H1 (cell line): Measurements from ENCODE around the gene DLX2. TPM values are rescaled to one million over a fixed set of nuclear protein-coding genes. Genes with fewer than 3 reads are reported as not detected.

ENCODE experiments used
- CTCF ChIA-PET: fragments of 300-600 bp; sonication (Branson Sonifier 250); formaldehyde crosslinking; loops from one replicate; lab custom pipeline; 2021; ENCODE audit not compliant: partially characterized antibody; lab: Charles Lee
- POLR2A ChIA-PET: fragments of 300-600 bp; sonication (Branson Sonifier 250); formaldehyde crosslinking; loops from one replicate; lab custom pipeline; 2021; ENCODE audit warnings: inconsistent platforms; ENCODE audit not compliant: partially characterized antibody; lab: Charles Lee
- DNase-seq, 2 experiments: peaks; one replicate each; pipeline versions ENCODE4 v3.0.0 to v3.0.0-alpha.2; 2010 to 2022; ENCODE audit warnings: low spot score in 2 of 2, low read depth in 1 of 2, mixed read lengths in 1 of 2
- FAIRE-seq: peaks from 2 replicates; lab custom pipeline; 2011; peaks lifted over from hg19 to GRCh38; lab: Jason Lieb, UNC
- H2AFZ ChIP-seq: 2 replicates; pipeline ENCODE4 v1.8.1; 2012; ENCODE audit warnings: low read length, inconsistent platforms
- H2AK5ac ChIP-seq: 2 replicates; pipeline ENCODE4 v1.6.1; 2013; ENCODE audit warnings: low read depth, low read length
- H2BK120ac ChIP-seq: replicated peaks from 2 replicates; pipeline ENCODE3; 2013; ENCODE audit warnings: low read depth, low read length, inconsistent platforms
- H2BK12ac ChIP-seq: 2 replicates; pipeline ENCODE4 v1.6.1; 2013; ENCODE audit warnings: low read depth, low read length
- H2BK15ac ChIP-seq: 2 replicates; pipeline ENCODE4 v1.6.1; 2013; ENCODE audit warnings: low read length
- H2BK20ac ChIP-seq: 2 replicates; pipeline ENCODE4 v1.6.1; 2013; ENCODE audit warnings: low read length
- H2BK5ac ChIP-seq: 2 replicates; pipeline ENCODE4 v1.6.1; 2013; ENCODE audit warnings: low read depth, low read length
- H3K14ac ChIP-seq: 2 replicates; pipeline ENCODE4 v1.6.1; 2013; ENCODE audit warnings: inconsistent platforms; ENCODE audit not compliant: insufficient read length
- H3K18ac ChIP-seq: 2 replicates; pipeline ENCODE4 v1.6.1; 2013; ENCODE audit warnings: low read length; ENCODE audit errors: extremely low read depth
- H3K23ac ChIP-seq: 2 replicates; pipeline ENCODE4 v1.6.1; 2013; ENCODE audit warnings: inconsistent platforms; ENCODE audit not compliant: insufficient read length
- H3K23me2 ChIP-seq: 2 replicates; pipeline ENCODE4 v1.6.1; 2013; ENCODE audit warnings: low read depth, low read length
- H3K27ac ChIP-seq: 2 replicates; pipeline ENCODE4 v1.6.1; 2011; ENCODE audit warnings: low read depth, low read length, inconsistent platforms
- H3K27me3 ChIP-seq, 4 experiments: replicated peaks in 1 of 4; 1 replicate in 1 of 4; 2 replicates in 3 of 4; pipeline versions ENCODE4 v1.6.1 to v1.8.1; 2011 to 2013; ENCODE audit warnings: low read length in 3 of 4, mild to moderate bottlenecking in 3 of 4, inconsistent platforms in 2 of 4, mixed read lengths in 2 of 4, moderate library complexity in 1 of 4; ENCODE audit not compliant: control insufficient read depth in 3 of 4, insufficient read depth in 3 of 4; ENCODE audit errors: extremely low read depth in 1 of 4
- H3K36me3 ChIP-seq, 4 experiments: 2 replicates each; pipeline versions ENCODE4 v1.6.1 to v1.8.1; 2011 to 2013; ENCODE audit warnings: mild to moderate bottlenecking in 4 of 4, low read length in 3 of 4, moderate library complexity in 2 of 4, control low read depth in 1 of 4, inconsistent platforms in 1 of 4; ENCODE audit not compliant: insufficient read depth in 4 of 4, control insufficient read depth in 2 of 4
- H3K4ac ChIP-seq: replicated peaks from 2 replicates; pipeline ENCODE3; 2013; ENCODE audit warnings: low read length, low read depth, mixed read lengths, inconsistent platforms; ENCODE audit not compliant: insufficient read length
- H3K4me1 ChIP-seq, 4 experiments: replicated peaks in 1 of 4; 1 replicate in 1 of 4; 2 replicates in 3 of 4; pipeline versions ENCODE4 v1.6.1 to v1.8.1; 2011 to 2013; ENCODE audit warnings: low read length in 3 of 4, inconsistent platforms in 2 of 4, mixed read lengths in 1 of 4; ENCODE audit not compliant: insufficient read depth in 4 of 4, control insufficient read depth in 3 of 4
- H3K4me2 ChIP-seq, 2 experiments: 2 replicates each; pipeline versions ENCODE4 v1.6.1 to v1.8.1; 2011 to 2013; ENCODE audit warnings: low read depth in 2 of 2, low read length in 2 of 2, control low read depth in 1 of 2, inconsistent platforms in 1 of 2, mild to moderate bottlenecking in 1 of 2; ENCODE audit not compliant: insufficient read depth in 1 of 2
- H3K4me3 ChIP-seq, 4 experiments: fragments of 200-600, 300-600 bp in 1 of 4; sonication (generic), shearing (Covaris generic), sonication (Bioruptor Twin) in 1 of 4; 2 replicates each; pipeline versions ENCODE4 v1.5.1 to v1.8.1; 2011 to 2016; ENCODE audit warnings: low read length in 4 of 4, low read depth in 3 of 4, control low read depth in 2 of 4, inconsistent platforms in 2 of 4, mild to moderate bottlenecking in 2 of 4, mixed read lengths in 1 of 4, moderate library complexity in 1 of 4; ENCODE audit not compliant: insufficient read depth in 2 of 4; ENCODE audit errors: extremely low read depth in 1 of 4
- H3K56ac ChIP-seq: replicated peaks from 2 replicates; pipeline ENCODE3; 2013; ENCODE audit warnings: low read depth, mild to moderate bottlenecking, mixed read lengths, low read length, inconsistent platforms; ENCODE audit not compliant: insufficient read length
- H3K79me1 ChIP-seq: 2 replicates; pipeline ENCODE4 v1.6.1; 2013; ENCODE audit warnings: low read depth, low read length, control low read depth
- H3K79me2 ChIP-seq, 2 experiments: 2 replicates each; pipeline versions ENCODE4 v1.6.1 to v1.8.1; 2012 to 2013; ENCODE audit warnings: low read length in 2 of 2, mild to moderate bottlenecking in 2 of 2, inconsistent platforms in 1 of 2; ENCODE audit not compliant: insufficient read depth in 2 of 2, control insufficient read depth in 1 of 2
- H3K9ac ChIP-seq, 4 experiments: replicated peaks in 1 of 4; 1 replicate in 1 of 4; 2 replicates in 3 of 4; pipeline versions ENCODE4 v1.6.1 to v1.8.1; 2011 to 2013; ENCODE audit warnings: low read depth in 3 of 4, low read length in 3 of 4, control low read depth in 2 of 4, mild to moderate bottlenecking in 2 of 4, moderate library complexity in 2 of 4, inconsistent platforms in 1 of 4; ENCODE audit errors: extremely low read depth in 1 of 4
- H3K9me3 ChIP-seq, 2 experiments: 2 replicates each; pipeline versions ENCODE4 v1.6.1 to v1.8.1; 2012 to 2013; ENCODE audit warnings: mild to moderate bottlenecking in 2 of 2, moderate library complexity in 2 of 2, control low read depth in 1 of 2, inconsistent platforms in 1 of 2, low read depth in 1 of 2, low read length in 1 of 2, mixed read lengths in 1 of 2; ENCODE audit not compliant: insufficient read depth in 2 of 2
- H4K20me1 ChIP-seq, 2 experiments: replicated peaks in 1 of 2; 2 replicates each; pipeline versions ENCODE3 to v1.8.1; 2011 to 2013; ENCODE audit warnings: inconsistent platforms in 2 of 2, low read length in 2 of 2, mild to moderate bottlenecking in 1 of 2; ENCODE audit not compliant: insufficient read depth in 2 of 2, control insufficient read depth in 1 of 2
- H4K5ac ChIP-seq: 2 replicates; pipeline ENCODE4 v1.6.1; 2013; ENCODE audit warnings: low read length, low read depth, mixed read lengths, inconsistent platforms; ENCODE audit not compliant: insufficient read length
- H4K8ac ChIP-seq: 2 replicates; pipeline ENCODE4 v1.8.0; 2013; ENCODE audit warnings: mild to moderate bottlenecking, moderate library complexity, low read length, inconsistent platforms; ENCODE audit not compliant: insufficient read depth; ENCODE audit errors: extremely low read depth
- H4K91ac ChIP-seq: replicated peaks from 2 replicates; pipeline ENCODE3; 2013; ENCODE audit warnings: low read length, mixed read lengths, inconsistent platforms; ENCODE audit not compliant: insufficient read length
- CTCF ChIP-seq, 3 experiments: IDR thresholded peaks; 1 replicate in 2 of 3; 2 replicates in 1 of 3; pipeline versions ENCODE4 v1.5.1 to v1.6.1; 2011; ENCODE audit warnings: low read length in 3 of 3, mild to moderate bottlenecking in 3 of 3, inconsistent platforms in 2 of 3, low read depth in 1 of 3, moderate library complexity in 1 of 3; ENCODE audit not compliant: insufficient read depth in 1 of 3; ENCODE audit errors: control extremely low read depth in 1 of 3
- GABPA ChIP-seq: IDR thresholded peaks from 2 replicates; pipeline ENCODE4 v1.6.1; 2011; ENCODE audit warnings: mild to moderate bottlenecking, low read length, moderate library complexity, borderline replicate concordance; ENCODE audit not compliant: insufficient read depth
- POLR2AphosphoS5 ChIP-seq: IDR thresholded peaks from 2 replicates; pipeline ENCODE4 v1.6.1; 2011; ENCODE audit warnings: low read depth, low read length
- RBBP5 ChIP-seq: IDR thresholded peaks from 2 replicates; pipeline ENCODE4 v1.7.1; 2012; ENCODE audit warnings: low read depth, mild to moderate bottlenecking, inconsistent platforms, low read length, moderate library complexity, borderline replicate concordance
- RFX5 ChIP-seq: IDR thresholded peaks from 2 replicates; pipeline ENCODE4 v1.6.1; 2011; ENCODE audit warnings: low read depth, low read length, improper control_type of control experiment, borderline replicate concordance
- SAP30 ChIP-seq: fragments of 300-600 bp; sonication (generic); IDR thresholded peaks from 2 replicates; pipeline ENCODE4 v1.7.1; 2012; ENCODE audit warnings: low read length, moderate library complexity, mild to moderate bottlenecking, inconsistent platforms; ENCODE audit not compliant: insufficient read depth, insufficient replicate concordance
- WGBS, 2 experiments: shearing (Covaris generic) in 1 of 2; methylation state at CpG; one replicate each; pipeline versions ENCODE4 v1.1.6 to v1.1.7; 2013 to 2015; ENCODE audit warnings: low lambda C conversion rate in 2 of 2, mixed read lengths in 2 of 2, inconsistent platforms in 1 of 2, low coverage in 1 of 2, missing lambda C conversion rate in 1 of 2; ENCODE audit not compliant: insufficient replicate concordance in 2 of 2, insufficient coverage in 1 of 2, insufficient read length in 1 of 2; ENCODE audit errors: extremely low coverage in 1 of 2, missing lambda C conversion rate in 1 of 2; 5-methylcytosine and 5-hydroxymethylcytosine counted together
- polyA plus RNA-seq, 7 experiments: library from polyadenylated mRNA; depleted of rRNA in 3 of 7; stranded (reverse) in 5 of 7; unstranded in 2 of 7; fragments of >200 nt in 5 of 7; fragments of 200-250 nt in 2 of 7; gene quantifications; 1 replicate in 5 of 7; 2 replicates in 1 of 7; 4 replicates in 1 of 7; pipeline versions ENCODE4 v1.2.1 to v1.2.3, GENCODE V29; 2011 to 2013; ENCODE audit warnings: missing spikeins in 2 of 7, mixed read lengths in 2 of 7
- total RNA-seq: library from RNA; stranded (reverse); fragmentation: NEBNext Ultra II Directional; extraction: Animal tissue kit (Norgen Biotek cat#: 25700); gene quantifications from 2 replicates; pipeline ENCODE4 v1.2.1, GENCODE V29; 2021
- TF ChIP-seq, protein P1 (sequence below): IDR thresholded peaks from 2 replicates; pipeline ENCODE4 v1.6.1; 2012; ENCODE audit warnings: inconsistent platforms

Gene DLX2
- total and polyA plus RNA-seq, 2 of the 8 experiments (the other 6 are each of a cell fraction or from before 2014, with no cell fraction given): 0.45 TPM; not detected in 1

DNA sequence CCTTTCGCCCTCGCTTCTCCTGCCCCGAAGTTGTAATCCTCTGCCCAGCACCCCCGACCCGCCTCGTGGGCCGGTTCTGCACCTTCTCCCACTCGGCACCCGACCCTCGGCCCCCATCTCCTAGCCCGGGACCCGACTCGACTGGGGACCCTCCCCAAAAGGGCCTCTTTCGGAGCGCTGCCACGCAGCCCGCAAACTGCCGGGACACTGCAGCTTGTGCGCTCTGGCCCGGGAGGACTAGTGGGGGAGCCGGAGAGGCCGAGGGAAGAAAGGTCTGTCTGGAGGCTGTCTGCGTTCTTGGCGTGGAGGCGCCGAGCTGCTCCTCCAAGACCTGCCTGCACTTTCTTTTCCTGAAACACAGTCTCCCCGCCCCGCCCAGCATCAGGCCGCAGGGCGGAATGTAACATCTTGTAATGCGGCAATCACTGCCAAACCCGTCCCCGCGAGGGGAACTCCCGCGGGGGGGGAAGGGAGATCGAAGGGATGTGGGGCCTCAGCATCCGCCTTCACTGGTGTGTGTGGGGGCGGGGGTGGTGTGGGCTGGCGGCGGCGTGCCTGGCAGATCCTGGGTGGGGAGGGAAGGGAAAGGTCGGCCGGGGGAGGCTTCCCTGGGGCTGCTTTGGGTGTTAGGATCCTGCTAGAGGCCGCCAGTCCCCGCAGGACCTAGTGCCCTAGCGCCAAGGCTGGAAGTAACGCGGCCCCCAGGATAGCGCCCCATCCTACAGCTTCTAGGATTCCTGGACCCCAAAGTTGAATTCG, 7.4 kb downstream of the DLX2 start:
- peaks cover 0 to 8% (median 0%) of the 10 kb centered on the region in 4 experiments; a peak in 1 of 8 replicates for H3K36me3 ChIP-seq
- H3K23ac ChIP-seq: no peak overlapping the region
- no peak overlapping the region for H2BK120ac ChIP-seq
- peaks cover 13% of the 10 kb centered on the region; the same call in 1 of the 2 replicates for H3K23me2 ChIP-seq
- peak overlapping the region; percentile 47; the same call in 1 of the 2 replicates for H4K8ac ChIP-seq
- H3K14ac ChIP-seq: no peak overlapping the region
- no peak overlapping the region for H3K9ac ChIP-seq
- no peak overlapping the region for H3K4ac ChIP-seq
- H4K5ac ChIP-seq: no peak overlapping the region
- no peaks in the 10 kb centered on the region for H3K79me1 ChIP-seq
- H2AK5ac ChIP-seq: 0 out of 2 replicates have a peak overlapping the region, but pooled peaks have one; percentile 57
- 0 out of 2 replicates have a peak overlapping the region, but pooled peaks have one; percentile 75 for H2BK12ac ChIP-seq
- H2BK20ac ChIP-seq: no peak overlapping the region; the same call in none of the 2 replicates
- peaks cover 90 to 100% (median 96%) of the 10 kb centered on the region in 4 experiments for H3K27me3 ChIP-seq
- no peak overlapping the region for H2BK15ac ChIP-seq
- peak in 1 of 2 experiments; percentile 80 for DNase-seq
- no peak overlapping the region for H3K56ac ChIP-seq
- no peak overlapping the region for H2BK5ac ChIP-seq
- H3K4me3 ChIP-seq: peak overlapping the region; percentile 8 to 57 (median 32)
- ChIA-PET CTCF (interaction anchor here (1.2 to 12.4 kb wide), 4 partner anchors 8 to 16 kb away, joined by 3 to 198 read pairs (median 15); partner anchors contain the start of genes DLX1 and DLX2), POLR2A (interaction anchor here (1.2 to 16.0 kb wide), 3 partner anchors 8 to 13 kb away, joined by 3 to 184 read pairs (median 8); partner anchors contain the start of gene DLX1)
- H3K79me2 ChIP-seq: no peaks in the 10 kb centered on the region
- no peaks in the 10 kb centered on the region for H3K9me3 ChIP-seq
- H3K4me2 ChIP-seq: peak overlapping the region; percentile 70 to 97
- FAIRE-seq: no peak
- peak overlapping the region; percentile 32; the same call in 1 of the 2 replicates for H3K18ac ChIP-seq
- peaks cover 14 to 28% of the 10 kb centered on the region in 2 experiments for H4K20me1 ChIP-seq
- no peak overlapping the region for H2AFZ ChIP-seq
- H3K27ac ChIP-seq: no peak overlapping the region
- peaks cover 2 to 36% (median 20%) of the 10 kb centered on the region in 4 experiments for H3K4me1 ChIP-seq
- H4K91ac ChIP-seq: no peak overlapping the region
- 3% methylated on average over 44 of the region's 51 CpGs; no CpG with 5 or more reads in 1 of the 2 experiments for WGBS, 2 experiments
- TF ChIP-seq GABPA: no peak
- no peak for TF ChIP-seq RFX5
- no peak for TF ChIP-seq RBBP5
- TF ChIP-seq, protein P1, sequence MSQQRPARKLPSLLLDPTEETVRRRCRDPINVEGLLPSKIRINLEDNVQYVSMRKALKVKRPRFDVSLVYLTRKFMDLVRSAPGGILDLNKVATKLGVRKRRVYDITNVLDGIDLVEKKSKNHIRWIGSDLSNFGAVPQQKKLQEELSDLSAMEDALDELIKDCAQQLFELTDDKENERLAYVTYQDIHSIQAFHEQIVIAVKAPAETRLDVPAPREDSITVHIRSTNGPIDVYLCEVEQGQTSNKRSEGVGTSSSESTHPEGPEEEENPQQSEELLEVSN: no peak
- TF ChIP-seq POLR2AphosphoS5: no peak
- no peak for TF ChIP-seq CTCF (IDR thresholded peaks at IDR 0.05; ENCODE audit: control extremely low read depth in 1 of 3, insufficient read depth in 1 of 3, low read depth in 1 of 3, low read length in 3 of 3)
- no peak for TF ChIP-seq SAP30
